H1 (cell line): ENCODE measurements around the gene VASH1. TPM values are rescaled to one million over a fixed set of nuclear protein-coding genes. Genes with fewer than 3 reads are reported as not detected.

Experiments
- CTCF ChIA-PET: fragments of 300-600 bp; sonication (Branson Sonifier 250); formaldehyde crosslinking; loops from one replicate; lab custom pipeline; 2021; ENCODE audit not compliant: partially characterized antibody; lab: Charles Lee
- POLR2A ChIA-PET: fragments of 300-600 bp; sonication (Branson Sonifier 250); formaldehyde crosslinking; loops from one replicate; lab custom pipeline; 2021; ENCODE audit warnings: inconsistent platforms; ENCODE audit not compliant: partially characterized antibody; lab: Charles Lee
- DNase-seq, 2 experiments: peaks; one replicate each; pipeline versions ENCODE4 v3.0.0 to v3.0.0-alpha.2; 2010 to 2022; ENCODE audit warnings: low spot score in 2 of 2, low read depth in 1 of 2, mixed read lengths in 1 of 2
- FAIRE-seq: peaks from 2 replicates; lab custom pipeline; 2011; peaks lifted over from hg19 to GRCh38; lab: Jason Lieb, UNC
- H2AFZ ChIP-seq: 2 replicates; pipeline ENCODE4 v1.8.1; 2012; ENCODE audit warnings: low read length, inconsistent platforms
- H2AK5ac ChIP-seq: 2 replicates; pipeline ENCODE4 v1.6.1; 2013; ENCODE audit warnings: low read depth, low read length
- H2BK120ac ChIP-seq: replicated peaks from 2 replicates; pipeline ENCODE3; 2013; ENCODE audit warnings: low read depth, low read length, inconsistent platforms
- H2BK12ac ChIP-seq: 2 replicates; pipeline ENCODE4 v1.6.1; 2013; ENCODE audit warnings: low read depth, low read length
- H2BK15ac ChIP-seq: 2 replicates; pipeline ENCODE4 v1.6.1; 2013; ENCODE audit warnings: low read length
- H2BK20ac ChIP-seq: 2 replicates; pipeline ENCODE4 v1.6.1; 2013; ENCODE audit warnings: low read length
- H2BK5ac ChIP-seq: 2 replicates; pipeline ENCODE4 v1.6.1; 2013; ENCODE audit warnings: low read depth, low read length
- H3K14ac ChIP-seq: 2 replicates; pipeline ENCODE4 v1.6.1; 2013; ENCODE audit warnings: inconsistent platforms; ENCODE audit not compliant: insufficient read length
- H3K18ac ChIP-seq: 2 replicates; pipeline ENCODE4 v1.6.1; 2013; ENCODE audit warnings: low read length; ENCODE audit errors: extremely low read depth
- H3K23ac ChIP-seq: 2 replicates; pipeline ENCODE4 v1.6.1; 2013; ENCODE audit warnings: inconsistent platforms; ENCODE audit not compliant: insufficient read length
- H3K23me2 ChIP-seq: 2 replicates; pipeline ENCODE4 v1.6.1; 2013; ENCODE audit warnings: low read depth, low read length
- H3K27ac ChIP-seq: 2 replicates; pipeline ENCODE4 v1.6.1; 2011; ENCODE audit warnings: low read depth, low read length, inconsistent platforms
- H3K27me3 ChIP-seq, 4 experiments: replicated peaks in 1 of 4; 1 replicate in 1 of 4; 2 replicates in 3 of 4; pipeline versions ENCODE4 v1.6.1 to v1.8.1; 2011 to 2013; ENCODE audit warnings: low read length in 3 of 4, mild to moderate bottlenecking in 3 of 4, inconsistent platforms in 2 of 4, mixed read lengths in 2 of 4, moderate library complexity in 1 of 4; ENCODE audit not compliant: control insufficient read depth in 3 of 4, insufficient read depth in 3 of 4; ENCODE audit errors: extremely low read depth in 1 of 4
- H3K36me3 ChIP-seq, 4 experiments: 2 replicates each; pipeline versions ENCODE4 v1.6.1 to v1.8.1; 2011 to 2013; ENCODE audit warnings: mild to moderate bottlenecking in 4 of 4, low read length in 3 of 4, moderate library complexity in 2 of 4, control low read depth in 1 of 4, inconsistent platforms in 1 of 4; ENCODE audit not compliant: insufficient read depth in 4 of 4, control insufficient read depth in 2 of 4
- H3K4ac ChIP-seq: replicated peaks from 2 replicates; pipeline ENCODE3; 2013; ENCODE audit warnings: low read length, low read depth, mixed read lengths, inconsistent platforms; ENCODE audit not compliant: insufficient read length
- H3K4me1 ChIP-seq, 4 experiments: replicated peaks in 1 of 4; 1 replicate in 1 of 4; 2 replicates in 3 of 4; pipeline versions ENCODE4 v1.6.1 to v1.8.1; 2011 to 2013; ENCODE audit warnings: low read length in 3 of 4, inconsistent platforms in 2 of 4, mixed read lengths in 1 of 4; ENCODE audit not compliant: insufficient read depth in 4 of 4, control insufficient read depth in 3 of 4
- H3K4me2 ChIP-seq, 2 experiments: 2 replicates each; pipeline versions ENCODE4 v1.6.1 to v1.8.1; 2011 to 2013; ENCODE audit warnings: low read depth in 2 of 2, low read length in 2 of 2, control low read depth in 1 of 2, inconsistent platforms in 1 of 2, mild to moderate bottlenecking in 1 of 2; ENCODE audit not compliant: insufficient read depth in 1 of 2
- H3K4me3 ChIP-seq, 4 experiments: fragments of 200-600, 300-600 bp in 1 of 4; sonication (generic), shearing (Covaris generic), sonication (Bioruptor Twin) in 1 of 4; 2 replicates each; pipeline versions ENCODE4 v1.5.1 to v1.8.1; 2011 to 2016; ENCODE audit warnings: low read length in 4 of 4, low read depth in 3 of 4, control low read depth in 2 of 4, inconsistent platforms in 2 of 4, mild to moderate bottlenecking in 2 of 4, mixed read lengths in 1 of 4, moderate library complexity in 1 of 4; ENCODE audit not compliant: insufficient read depth in 2 of 4; ENCODE audit errors: extremely low read depth in 1 of 4
- H3K56ac ChIP-seq: replicated peaks from 2 replicates; pipeline ENCODE3; 2013; ENCODE audit warnings: low read depth, mild to moderate bottlenecking, mixed read lengths, low read length, inconsistent platforms; ENCODE audit not compliant: insufficient read length
- H3K79me1 ChIP-seq: 2 replicates; pipeline ENCODE4 v1.6.1; 2013; ENCODE audit warnings: low read depth, low read length, control low read depth
- H3K79me2 ChIP-seq, 2 experiments: 2 replicates each; pipeline versions ENCODE4 v1.6.1 to v1.8.1; 2012 to 2013; ENCODE audit warnings: low read length in 2 of 2, mild to moderate bottlenecking in 2 of 2, inconsistent platforms in 1 of 2; ENCODE audit not compliant: insufficient read depth in 2 of 2, control insufficient read depth in 1 of 2
- H3K9ac ChIP-seq, 4 experiments: replicated peaks in 1 of 4; 1 replicate in 1 of 4; 2 replicates in 3 of 4; pipeline versions ENCODE4 v1.6.1 to v1.8.1; 2011 to 2013; ENCODE audit warnings: low read depth in 3 of 4, low read length in 3 of 4, control low read depth in 2 of 4, mild to moderate bottlenecking in 2 of 4, moderate library complexity in 2 of 4, inconsistent platforms in 1 of 4; ENCODE audit errors: extremely low read depth in 1 of 4
- H3K9me3 ChIP-seq, 2 experiments: 2 replicates each; pipeline versions ENCODE4 v1.6.1 to v1.8.1; 2012 to 2013; ENCODE audit warnings: mild to moderate bottlenecking in 2 of 2, moderate library complexity in 2 of 2, control low read depth in 1 of 2, inconsistent platforms in 1 of 2, low read depth in 1 of 2, low read length in 1 of 2, mixed read lengths in 1 of 2; ENCODE audit not compliant: insufficient read depth in 2 of 2
- H4K20me1 ChIP-seq, 2 experiments: replicated peaks in 1 of 2; 2 replicates each; pipeline versions ENCODE3 to v1.8.1; 2011 to 2013; ENCODE audit warnings: inconsistent platforms in 2 of 2, low read length in 2 of 2, mild to moderate bottlenecking in 1 of 2; ENCODE audit not compliant: insufficient read depth in 2 of 2, control insufficient read depth in 1 of 2
- H4K5ac ChIP-seq: 2 replicates; pipeline ENCODE4 v1.6.1; 2013; ENCODE audit warnings: low read length, low read depth, mixed read lengths, inconsistent platforms; ENCODE audit not compliant: insufficient read length
- H4K8ac ChIP-seq: 2 replicates; pipeline ENCODE4 v1.8.0; 2013; ENCODE audit warnings: mild to moderate bottlenecking, moderate library complexity, low read length, inconsistent platforms; ENCODE audit not compliant: insufficient read depth; ENCODE audit errors: extremely low read depth
- H4K91ac ChIP-seq: replicated peaks from 2 replicates; pipeline ENCODE3; 2013; ENCODE audit warnings: low read length, mixed read lengths, inconsistent platforms; ENCODE audit not compliant: insufficient read length
- ATF2 ChIP-seq: IDR thresholded peaks from 2 replicates; pipeline ENCODE4 v1.6.1; 2012; ENCODE audit warnings: low read length, inconsistent platforms
- WGBS, 2 experiments: shearing (Covaris generic) in 1 of 2; methylation state at CpG; one replicate each; pipeline versions ENCODE4 v1.1.6 to v1.1.7; 2013 to 2015; ENCODE audit warnings: low lambda C conversion rate in 2 of 2, mixed read lengths in 2 of 2, inconsistent platforms in 1 of 2, low coverage in 1 of 2, missing lambda C conversion rate in 1 of 2; ENCODE audit not compliant: insufficient replicate concordance in 2 of 2, insufficient coverage in 1 of 2, insufficient read length in 1 of 2; ENCODE audit errors: extremely low coverage in 1 of 2, missing lambda C conversion rate in 1 of 2; 5-methylcytosine and 5-hydroxymethylcytosine counted together
- polyA plus RNA-seq, 7 experiments: library from polyadenylated mRNA; depleted of rRNA in 3 of 7; stranded (reverse) in 5 of 7; unstranded in 2 of 7; fragments of >200 nt in 5 of 7; fragments of 200-250 nt in 2 of 7; gene quantifications; 1 replicate in 5 of 7; 2 replicates in 1 of 7; 4 replicates in 1 of 7; pipeline versions ENCODE4 v1.2.1 to v1.2.3, GENCODE V29; 2011 to 2013; ENCODE audit warnings: missing spikeins in 2 of 7, mixed read lengths in 2 of 7
- total RNA-seq: library from RNA; stranded (reverse); fragmentation: NEBNext Ultra II Directional; extraction: Animal tissue kit (Norgen Biotek cat#: 25700); gene quantifications from 2 replicates; pipeline ENCODE4 v1.2.1, GENCODE V29; 2021
- TF ChIP-seq, protein P1 (sequence below): IDR thresholded peaks from 2 replicates; pipeline ENCODE4 v1.6.1; 2011; ENCODE audit warnings: low read depth, mild to moderate bottlenecking, low read length; ENCODE audit not compliant: insufficient read depth

The VASH1 gene
- total and polyA plus RNA-seq, 2 of the 8 experiments (the other 6 are each of a cell fraction or from before 2014, with no cell fraction given), result 3.1 to 6.4 TPM

DNA sequence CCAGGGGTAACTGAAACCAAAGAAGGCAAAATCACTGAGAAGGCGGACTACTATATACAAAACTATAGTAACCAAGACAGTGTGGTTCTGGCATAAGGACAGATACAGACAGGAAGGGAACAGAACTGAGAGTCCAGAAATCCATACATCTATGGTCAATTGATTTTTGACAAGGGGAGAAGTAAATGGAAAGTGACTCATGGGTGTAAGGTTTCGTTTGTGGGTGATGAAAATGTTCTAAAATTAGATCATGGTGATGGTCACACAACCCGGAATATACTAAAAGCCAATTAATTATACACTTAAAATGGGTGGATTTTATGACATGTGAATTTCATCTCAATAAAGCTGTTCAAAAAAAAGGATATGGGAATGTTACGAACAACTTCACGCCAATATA, 32.7 kb downstream of the VASH1 start:
- Histone ChIP-seq H3K18ac (no peak overlapping the region), H2AK5ac (no peak overlapping the region), H2BK12ac (no peak overlapping the region), H3K79me2 (no peaks in the 10 kb centered on the region), H4K8ac (no peak overlapping the region), H3K4me2 (no peak overlapping the region), H3K23me2 (no peaks in the 10 kb centered on the region), H3K27ac (no peak overlapping the region), H3K27me3 (no peaks in the 10 kb centered on the region), H4K91ac (no peak overlapping the region), H3K9me3 (no peaks in the 10 kb centered on the region), H2BK120ac (no peak overlapping the region), H4K5ac (no peak overlapping the region), H3K4me3 (no peak overlapping the region), H3K56ac (no peak overlapping the region), H2AFZ (no peak overlapping the region), H2BK5ac (no peak overlapping the region), H4K20me1 (no peaks in the 10 kb centered on the region), H3K9ac (no peak overlapping the region), H2BK20ac (no peak overlapping the region), H3K4me1 (no peaks in the 10 kb centered on the region), H3K36me3 (peaks cover 4 to 31% (median 17%) of the 10 kb centered on the region in 4 experiments; a peak in 7 of 8 replicates), H3K23ac (no peak overlapping the region), H3K14ac (no peak overlapping the region), H2BK15ac (no peak overlapping the region), H3K79me1 (no peaks in the 10 kb centered on the region), H3K4ac (no peak overlapping the region)
- no peak for TF ChIP-seq ATF2
- TF ChIP-seq, protein P1, sequence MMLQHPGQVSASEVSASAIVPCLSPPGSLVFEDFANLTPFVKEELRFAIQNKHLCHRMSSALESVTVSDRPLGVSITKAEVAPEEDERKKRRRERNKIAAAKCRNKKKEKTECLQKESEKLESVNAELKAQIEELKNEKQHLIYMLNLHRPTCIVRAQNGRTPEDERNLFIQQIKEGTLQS, result no peak
- no peak for DNase-seq
- POLR2A ChIA-PET, result no interaction called here
- CTCF ChIA-PET, result interaction anchor here (1.4 kb wide), 1 partner anchor 9 kb away, joined by 3 read pairs; no protein-coding TSS in a partner anchor
- FAIRE-seq, result no peak
- 93% methylated on average over 5 of the region's 5 CpGs; no CpG with 5 or more reads in 1 of the 2 experiments for WGBS, 2 experiments
